DMS79 (cell line): ENCODE measurements around the gene CNP.
"Not testable (repeated sequence)": the region's sequence is repeated elsewhere in the genome, so short reads cannot be mapped to it uniquely, and the experiment has no call there.

Experiments used
- DNase-seq: peaks from one replicate; lab custom pipeline; 2025; lab: John Stamatoyannopoulos, UW

Gene CNP

DNA sequence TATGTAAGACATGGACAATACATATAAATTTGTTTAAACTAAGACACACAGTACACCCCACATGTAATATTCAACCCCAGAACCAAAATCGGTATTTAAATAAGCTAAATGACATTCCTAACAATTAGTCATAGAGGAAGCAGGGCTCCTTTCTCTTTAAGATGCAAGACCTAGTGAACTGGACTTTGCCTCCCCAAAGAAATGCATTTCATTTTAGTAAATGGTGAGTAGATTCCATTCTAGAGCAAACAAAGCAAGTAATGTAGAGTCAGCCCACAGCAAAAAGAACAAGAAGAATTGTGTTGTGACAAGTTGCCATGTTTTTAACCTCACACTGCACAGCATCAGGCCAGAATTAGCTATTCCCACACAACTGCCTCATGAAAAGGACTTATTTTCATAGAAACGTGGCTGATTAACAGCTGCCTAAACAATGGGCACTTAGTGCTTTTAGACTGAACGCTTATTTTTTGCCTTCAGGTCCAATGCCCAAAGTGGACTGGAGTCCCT lies 36.3 kb downstream of the CNP start:
- DNase-seq: no peak

DNA sequence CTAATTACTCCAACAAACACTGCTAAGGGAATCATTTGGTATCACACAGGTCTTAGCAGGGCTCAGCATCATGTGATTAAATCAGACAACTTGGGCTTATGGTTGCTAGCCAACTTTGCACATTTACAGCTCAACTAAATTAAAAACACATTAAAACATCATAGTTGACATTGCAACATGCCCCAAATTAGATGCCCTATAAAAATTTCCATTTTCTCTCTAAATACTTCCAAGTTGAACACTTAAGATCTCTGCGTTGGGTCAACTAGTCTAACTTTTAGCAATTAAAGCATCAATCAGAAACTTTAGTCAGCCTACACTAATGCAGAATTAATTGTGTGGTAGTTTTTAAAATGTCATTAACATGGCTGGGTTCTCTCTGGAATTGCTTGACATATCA lies 38.6 kb downstream of the CNP start:
- no peak for DNase-seq

DNA sequence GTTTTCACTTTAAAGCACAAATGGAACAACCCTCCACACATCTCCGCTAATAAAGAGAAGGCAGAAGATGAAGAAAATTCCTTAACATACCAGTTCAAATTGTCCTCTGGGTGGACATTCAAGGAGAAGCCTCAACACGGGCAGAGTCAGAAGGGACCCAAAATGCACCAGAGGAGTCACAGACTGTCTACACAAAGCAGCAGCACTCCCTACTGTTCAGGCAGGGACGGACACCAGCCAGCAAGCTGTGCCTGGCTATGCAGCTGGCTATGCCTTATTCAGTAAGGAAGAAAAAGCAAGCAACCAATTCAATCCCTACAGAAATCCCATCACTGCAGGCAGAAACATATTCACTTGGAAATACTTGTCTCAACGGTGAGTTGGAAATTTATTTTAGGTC lies 42.6 kb downstream of the CNP start:
- DNase-seq: no peak

DNA sequence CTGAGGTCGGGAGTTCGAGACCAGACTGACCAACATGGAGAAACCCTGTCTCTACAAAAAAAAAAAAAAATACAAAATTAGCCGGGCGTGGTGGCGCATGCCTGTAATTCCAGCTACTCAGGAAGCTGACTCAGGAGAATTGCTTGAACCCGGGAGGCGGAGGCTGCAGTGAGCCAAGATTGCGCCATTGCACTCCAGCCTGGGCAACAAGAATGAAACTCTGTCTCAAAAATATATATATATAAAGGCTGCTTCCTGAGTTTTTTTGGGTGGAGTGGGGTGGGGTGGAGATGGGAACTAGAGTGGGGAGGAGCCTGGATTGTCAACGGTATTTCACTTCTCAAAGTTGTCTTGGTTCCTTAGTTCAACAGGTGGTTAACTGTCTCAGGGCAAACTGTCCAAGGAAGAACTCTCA lies 43.7 kb downstream of the CNP start:
- DNase-seq: not testable (repeated sequence)

- no peak for DNase-seq
These were observed 44.4 kb downstream of the CNP start for GRCh38 chr17:42010898-42011516.

DNA sequence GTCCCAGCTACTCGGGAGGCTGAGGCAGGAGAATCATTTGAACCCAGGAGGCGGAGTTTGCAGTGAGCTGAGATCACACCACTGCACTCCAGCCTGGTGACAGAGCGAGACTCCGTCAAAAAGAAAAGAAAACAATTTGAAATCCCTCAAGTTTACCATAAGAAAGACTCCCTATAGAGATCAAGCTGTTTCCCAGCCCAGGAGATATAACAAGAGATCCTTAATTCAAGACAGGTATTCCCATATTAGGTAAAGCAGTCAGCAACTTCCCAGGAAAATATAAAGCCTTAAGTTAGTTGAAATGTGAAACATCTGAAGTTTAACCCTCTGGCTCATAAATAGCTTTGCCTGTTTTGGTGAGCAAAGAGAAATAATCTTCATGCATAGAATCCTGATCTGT lies 45.8 kb downstream of the CNP start:
- DNase-seq: not testable (repeated sequence)

DNA sequence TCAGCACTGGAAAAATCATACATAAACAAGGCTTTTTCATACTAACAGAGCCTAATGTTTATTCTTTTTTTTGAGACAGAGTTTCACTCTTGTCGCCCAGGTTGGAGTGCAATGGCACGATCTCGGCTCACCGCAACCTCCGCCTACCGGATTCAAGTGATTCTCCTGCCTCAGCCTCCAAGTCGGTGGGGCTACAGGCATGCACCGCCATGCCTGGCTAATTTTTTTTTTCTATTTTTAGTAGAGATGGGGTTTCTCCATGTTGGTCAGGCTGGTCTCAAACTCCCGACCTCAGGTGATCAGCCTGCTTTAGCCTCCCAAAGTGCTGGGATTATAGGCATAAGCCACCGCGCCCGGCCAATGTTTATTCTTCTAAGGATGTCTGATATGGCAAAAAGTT lies 47.1 kb downstream of the CNP start:
- DNase-seq: not testable (repeated sequence)

GRCh38 chr17:42016411-42016831 lies 49.8 kb downstream of the CNP start:
- no peak for DNase-seq

DNA sequence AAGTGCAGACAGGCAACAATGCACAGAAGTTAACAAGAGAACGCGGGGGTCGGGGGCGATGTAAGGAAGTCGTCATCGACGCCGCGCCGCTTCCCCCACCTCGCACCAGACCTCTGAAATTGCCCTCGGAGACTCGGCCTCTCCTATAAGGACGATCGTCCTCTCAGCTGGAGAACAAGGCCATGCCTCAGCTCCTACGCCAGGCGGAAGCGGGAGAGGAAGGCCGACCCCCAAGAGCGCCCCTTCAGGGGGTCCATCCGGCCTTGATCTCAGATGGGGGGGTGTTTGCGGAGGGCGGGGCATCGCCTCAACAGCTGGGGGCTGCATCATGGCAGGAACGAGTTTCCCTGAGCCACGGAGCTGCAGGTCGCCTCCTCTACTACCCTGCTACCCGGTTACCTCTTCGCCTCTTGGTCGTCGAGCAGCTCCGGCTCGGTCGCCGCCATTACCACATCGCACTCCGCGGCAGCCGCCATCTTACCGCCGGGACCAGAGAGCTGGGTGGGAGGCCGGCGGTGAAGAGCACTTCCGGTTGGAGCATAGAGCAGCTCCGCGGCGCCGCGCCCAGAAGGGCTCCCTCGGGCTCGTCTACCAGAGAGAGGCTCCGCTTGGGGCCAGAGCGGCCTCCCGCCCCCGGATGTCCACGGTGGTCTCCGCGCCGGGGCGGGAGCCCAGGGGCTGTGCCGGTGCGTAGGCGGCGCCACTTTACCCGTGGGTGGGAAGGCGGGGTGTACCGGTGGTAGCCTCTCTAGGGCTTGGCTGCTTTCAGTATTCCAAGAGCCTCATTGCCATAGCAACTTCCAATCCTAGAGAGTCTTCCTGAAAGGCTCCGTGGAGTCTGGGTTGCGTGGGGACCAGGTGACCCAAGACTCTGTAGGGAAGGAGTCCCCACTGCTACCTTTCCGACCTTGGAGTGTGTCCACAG lies 50.6 kb downstream of the CNP start, which contains the start of gene DNAJC7:
DNAJC7 (minus strand) TSS at position 499 of the 925 bp plus-strand sequence; CDS start at position 476, 23 bp downstream.
- peak; percentile 98 for DNase-seq

GRCh38 chr17:42017866-42018200 lies 51.2 kb downstream of the CNP start:
- DNase-seq: no peak

GRCh38 chr17:42018339-42018738 lies 51.7 kb downstream of the CNP start:
- no peak for DNase-seq

DNA sequence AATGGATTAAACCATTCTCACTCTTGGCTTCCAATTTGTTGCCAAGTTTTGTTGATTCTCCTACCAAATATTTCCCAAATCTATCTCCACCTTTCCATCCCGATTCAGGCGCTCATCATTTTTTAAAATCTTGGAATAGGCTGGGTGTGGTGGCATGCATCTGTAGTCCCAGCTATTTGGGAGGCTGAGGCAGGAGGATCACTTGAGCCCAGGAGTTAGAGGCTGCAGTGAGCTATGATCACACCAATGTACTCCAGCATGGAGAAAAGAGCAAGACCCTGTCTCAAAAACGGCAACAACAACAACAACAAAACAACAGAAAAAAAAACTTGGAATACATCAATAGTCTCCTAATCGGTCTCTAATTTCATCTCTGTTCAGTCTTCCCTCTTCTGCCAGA lies 52.4 kb downstream of the CNP start:
- no peak for DNase-seq

- peak; percentile 71 for DNase-seq
These were observed 53.2 kb downstream of the CNP start, which contains the start of gene NKIRAS2 for GRCh38 chr17:42019509-42020404. Gene NKIRAS2 (plus strand): TSS chr17:42020090. CDS start chr17:42021578, 1,488 bp downstream.

DNA sequence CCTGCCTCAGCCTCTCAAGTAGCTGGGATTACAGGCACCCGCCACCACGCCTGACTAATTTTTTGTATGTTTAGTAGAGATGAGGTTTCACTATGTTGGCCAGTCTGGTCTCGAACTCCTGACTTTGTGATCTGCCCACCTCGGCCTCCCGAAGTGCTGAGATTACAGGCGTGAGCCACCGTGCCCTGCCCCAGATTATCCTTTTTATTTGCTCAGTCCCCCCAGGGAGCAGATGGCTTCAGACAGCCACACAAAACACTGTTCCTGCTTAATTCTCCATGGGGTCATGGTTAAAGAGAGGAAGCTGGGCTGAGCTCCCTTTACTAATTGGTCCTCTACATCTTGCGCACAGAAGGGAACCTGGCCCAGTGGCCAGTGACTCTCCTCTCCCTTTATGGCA lies 54.2 kb downstream of the CNP start:
- DNase-seq: not testable (repeated sequence)

DNA sequence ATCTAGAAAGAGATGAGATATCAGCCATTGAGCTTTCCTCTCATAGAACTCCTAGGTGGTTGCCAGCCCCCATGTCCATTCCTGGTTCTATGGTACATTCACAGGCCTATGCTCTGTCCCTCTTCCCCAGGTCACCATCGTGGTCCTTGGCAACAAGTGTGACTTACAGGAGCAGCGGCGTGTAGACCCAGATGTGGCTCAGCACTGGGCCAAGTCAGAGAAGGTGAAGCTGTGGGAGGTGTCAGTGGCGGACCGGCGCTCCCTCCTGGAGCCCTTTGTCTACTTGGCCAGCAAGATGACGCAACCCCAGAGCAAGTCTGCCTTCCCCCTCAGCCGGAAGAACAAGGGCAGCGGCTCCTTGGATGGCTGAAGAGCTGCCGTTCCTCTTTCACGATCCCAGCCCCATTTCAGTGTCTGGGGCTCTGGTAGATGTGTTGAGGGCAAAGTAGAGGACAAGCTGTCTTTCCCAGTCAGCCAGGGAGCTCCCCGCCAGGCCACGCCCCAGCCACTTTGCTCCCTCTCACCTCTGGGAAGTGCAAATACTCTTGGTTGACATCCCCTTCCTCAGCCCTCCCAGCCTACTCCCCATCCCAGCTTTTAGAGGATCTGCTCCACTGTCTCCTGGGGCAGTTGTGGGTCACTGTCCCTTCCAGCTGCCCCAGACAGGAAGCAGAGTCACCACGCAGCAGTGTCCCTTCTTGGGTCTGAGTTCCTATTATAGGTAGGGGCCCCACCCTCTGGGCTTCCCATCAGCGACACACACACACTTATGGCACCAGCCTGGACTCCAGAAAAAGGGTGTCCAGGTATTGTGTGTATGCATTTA lies 57.1 kb downstream of the CNP start:
- DNase-seq: no peak

GRCh38 chr17:42025191-42025579 lies 58.6 kb downstream of the CNP start:
- DNase-seq: no peak

GRCh38 chr17:42025936-42026335 lies 59.3 kb downstream of the CNP start:
- DNase-seq: no peak

DNA sequence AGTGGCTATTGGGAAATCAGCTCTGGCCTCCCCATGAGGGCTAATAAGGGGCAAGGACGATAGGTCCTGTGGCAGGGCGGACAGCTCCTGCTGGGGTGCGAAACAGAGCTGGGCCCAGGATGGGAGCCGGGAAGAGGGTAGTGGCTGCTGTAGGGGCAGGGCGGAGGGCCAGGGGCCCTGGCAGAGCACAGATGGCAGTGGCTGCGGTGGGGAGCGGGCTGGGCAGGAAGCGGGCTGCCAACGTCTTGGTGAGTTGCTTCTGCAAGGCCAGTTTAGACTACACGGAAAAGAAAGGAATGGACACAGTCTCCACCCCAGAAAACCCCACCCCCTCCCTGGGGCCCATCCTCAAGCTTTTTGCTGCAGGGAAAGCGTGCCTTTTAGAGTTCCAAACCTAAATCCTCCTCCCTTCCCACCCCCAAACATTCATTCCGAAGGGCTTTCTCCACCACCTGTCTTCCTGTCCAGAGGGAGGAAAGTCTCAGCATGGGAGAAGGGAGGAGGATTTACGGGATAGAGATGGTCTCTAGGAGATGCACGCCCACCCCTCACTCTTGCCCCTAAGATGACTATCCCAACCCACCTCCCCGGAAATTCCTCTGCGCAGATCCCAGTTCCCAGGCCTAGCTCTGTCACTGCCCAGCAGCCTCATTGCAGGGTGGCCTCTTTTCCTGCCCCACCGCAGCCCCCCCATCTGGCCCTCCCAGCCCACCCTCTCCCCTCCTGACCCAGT lies 60.4 kb downstream of the CNP start:
- no peak for DNase-seq
